ENCODE measurements around the gene NHS.

The NHS gene

GRCh38 chrX:17687648-17688047 is 312.6 kb downstream of the NHS start:
- Histone ChIP-seq H3K4me3 (ENCODE audit: low read depth in 1 of 2, low read length in 2 of 2) (no peak overlapping the region), H3K27ac (ENCODE audit: low read depth, low read length) (no peak overlapping the region), H3K4me1 (ENCODE audit: control insufficient read depth in 1 of 2, insufficient read depth in 2 of 2, low read length in 2 of 2) (no peaks in the 10 kb centered on the region), H3K27me3 (ENCODE audit: control insufficient read depth in 1 of 2, insufficient read depth in 2 of 2, low read length in 2 of 2) (no peaks in the 10 kb centered on the region), H3K36me3 (ENCODE audit: control insufficient read depth in 1 of 2, insufficient read depth in 2 of 2, low read length in 2 of 2) (no peaks in the 10 kb centered on the region), H3K9ac (ENCODE audit: low read depth in 1 of 2, low read length in 2 of 2) (no peak overlapping the region), H3K9me3 (ENCODE audit: control insufficient read depth in 1 of 2, low read length in 2 of 2) (no peaks in the 10 kb centered on the region)

GRCh38 chrX:17689971-17690409 is 315.0 kb downstream of the NHS start:
- no peak overlapping the region for H3K27ac ChIP-seq (ENCODE audit: low read depth, low read length)

GRCh38 chrX:17692709-17693346 is 317.8 kb downstream of the NHS start:
- Histone ChIP-seq H3K4me3 (ENCODE audit: low read depth in 1 of 2, low read length in 2 of 2) (no peak overlapping the region), H3K9me3 (ENCODE audit: control insufficient read depth in 1 of 2, low read length in 2 of 2) (no peaks in the 10 kb centered on the region), H3K27me3 (ENCODE audit: control insufficient read depth in 1 of 2, insufficient read depth in 2 of 2, low read length in 2 of 2) (no peaks in the 10 kb centered on the region), H3K36me3 (ENCODE audit: control insufficient read depth in 1 of 2, insufficient read depth in 2 of 2, low read length in 2 of 2) (no peaks in the 10 kb centered on the region), H3K4me1 (ENCODE audit: control insufficient read depth in 1 of 2, insufficient read depth in 2 of 2, low read length in 2 of 2) (no peaks in the 10 kb centered on the region), H3K27ac (ENCODE audit: low read depth, low read length) (no peak overlapping the region), H3K9ac (ENCODE audit: low read depth in 1 of 2, low read length in 2 of 2) (no peak overlapping the region)

More at GRCh38 chrX:17689971-17690409, 315.0 kb downstream of the NHS start:
- H3K9ac ChIP-seq (ENCODE audit: low read depth in 1 of 2, low read length in 2 of 2): no peak overlapping the region
- H3K9me3 ChIP-seq (ENCODE audit: control insufficient read depth in 1 of 2, low read length in 2 of 2): no peaks in the 10 kb centered on the region
- no peaks in the 10 kb centered on the region for H3K27me3 ChIP-seq (ENCODE audit: control insufficient read depth in 1 of 2, insufficient read depth in 2 of 2, low read length in 2 of 2)
- H3K4me1 ChIP-seq (ENCODE audit: control insufficient read depth in 1 of 2, insufficient read depth in 2 of 2, low read length in 2 of 2): no peaks in the 10 kb centered on the region
- H3K36me3 ChIP-seq (ENCODE audit: control insufficient read depth in 1 of 2, insufficient read depth in 2 of 2, low read length in 2 of 2): no peaks in the 10 kb centered on the region
- H3K4me3 ChIP-seq (ENCODE audit: low read depth in 1 of 2, low read length in 2 of 2): no peak overlapping the region

- Histone ChIP-seq H3K36me3 (ENCODE audit: control insufficient read depth in 1 of 2, insufficient read depth in 2 of 2, low read length in 2 of 2) (no peaks in the 10 kb centered on the region), H3K4me3 (ENCODE audit: low read depth in 1 of 2, low read length in 2 of 2) (no peak overlapping the region), H3K27me3 (ENCODE audit: control insufficient read depth in 1 of 2, insufficient read depth in 2 of 2, low read length in 2 of 2) (no peaks in the 10 kb centered on the region), H3K9ac (ENCODE audit: low read depth in 1 of 2, low read length in 2 of 2) (no peak overlapping the region), H3K27ac (ENCODE audit: low read depth, low read length) (no peak overlapping the region), H3K4me1 (ENCODE audit: control insufficient read depth in 1 of 2, insufficient read depth in 2 of 2, low read length in 2 of 2) (no peaks in the 10 kb centered on the region), H3K9me3 (ENCODE audit: control insufficient read depth in 1 of 2, low read length in 2 of 2) (no peaks in the 10 kb centered on the region)
Measured at GRCh38 chrX:17697191-17697590, 322.2 kb downstream of the NHS start.

- Histone ChIP-seq H3K27me3 (ENCODE audit: control insufficient read depth in 1 of 2, insufficient read depth in 2 of 2, low read length in 2 of 2) (no peaks in the 10 kb centered on the region), H3K4me1 (ENCODE audit: control insufficient read depth in 1 of 2, insufficient read depth in 2 of 2, low read length in 2 of 2) (no peaks in the 10 kb centered on the region), H3K9me3 (ENCODE audit: control insufficient read depth in 1 of 2, low read length in 2 of 2) (no peaks in the 10 kb centered on the region), H3K36me3 (ENCODE audit: control insufficient read depth in 1 of 2, insufficient read depth in 2 of 2, low read length in 2 of 2) (no peaks in the 10 kb centered on the region), H3K4me3 (ENCODE audit: low read depth in 1 of 2, low read length in 2 of 2) (no peak overlapping the region), H3K9ac (ENCODE audit: low read depth in 1 of 2, low read length in 2 of 2) (no peak overlapping the region), H3K27ac (ENCODE audit: low read depth, low read length) (no peak overlapping the region)
Measured at GRCh38 chrX:17700976-17701375, 326.0 kb downstream of the NHS start.

GRCh38 chrX:17703201-17703600 is 328.2 kb downstream of the NHS start:
- H3K36me3 ChIP-seq (ENCODE audit: control insufficient read depth in 1 of 2, insufficient read depth in 2 of 2, low read length in 2 of 2): no peaks in the 10 kb centered on the region
- no peaks in the 10 kb centered on the region for H3K9me3 ChIP-seq (ENCODE audit: control insufficient read depth in 1 of 2, low read length in 2 of 2)
- H3K27ac ChIP-seq (ENCODE audit: low read depth, low read length): no peak overlapping the region

GRCh38 chrX:17705211-17705610 is 330.2 kb downstream of the NHS start:
- Histone ChIP-seq H3K9ac (ENCODE audit: low read depth in 1 of 2, low read length in 2 of 2) (no peak overlapping the region), H3K27ac (ENCODE audit: low read depth, low read length) (no peak overlapping the region), H3K27me3 (ENCODE audit: control insufficient read depth in 1 of 2, insufficient read depth in 2 of 2, low read length in 2 of 2) (no peaks in the 10 kb centered on the region), H3K9me3 (ENCODE audit: control insufficient read depth in 1 of 2, low read length in 2 of 2) (no peaks in the 10 kb centered on the region), H3K4me3 (ENCODE audit: low read depth in 1 of 2, low read length in 2 of 2) (no peak overlapping the region), H3K4me1 (ENCODE audit: control insufficient read depth in 1 of 2, insufficient read depth in 2 of 2, low read length in 2 of 2) (no peaks in the 10 kb centered on the region), H3K36me3 (ENCODE audit: control insufficient read depth in 1 of 2, insufficient read depth in 2 of 2, low read length in 2 of 2) (no peaks in the 10 kb centered on the region)

More at GRCh38 chrX:17703201-17703600, 328.2 kb downstream of the NHS start:
- no peaks in the 10 kb centered on the region for H3K4me1 ChIP-seq (ENCODE audit: control insufficient read depth in 1 of 2, insufficient read depth in 2 of 2, low read length in 2 of 2)
- H3K9ac ChIP-seq (ENCODE audit: low read depth in 1 of 2, low read length in 2 of 2): no peak overlapping the region
- H3K27me3 ChIP-seq (ENCODE audit: control insufficient read depth in 1 of 2, insufficient read depth in 2 of 2, low read length in 2 of 2): no peaks in the 10 kb centered on the region
- no peak overlapping the region for H3K4me3 ChIP-seq (ENCODE audit: low read depth in 1 of 2, low read length in 2 of 2)

- Histone ChIP-seq H3K27me3 (ENCODE audit: control insufficient read depth in 1 of 2, insufficient read depth in 2 of 2, low read length in 2 of 2) (no peaks in the 10 kb centered on the region), H3K9me3 (ENCODE audit: control insufficient read depth in 1 of 2, low read length in 2 of 2) (no peaks in the 10 kb centered on the region), H3K4me3 (ENCODE audit: low read depth in 1 of 2, low read length in 2 of 2) (no peak overlapping the region), H3K4me1 (ENCODE audit: control insufficient read depth in 1 of 2, insufficient read depth in 2 of 2, low read length in 2 of 2) (no peaks in the 10 kb centered on the region), H3K36me3 (ENCODE audit: control insufficient read depth in 1 of 2, insufficient read depth in 2 of 2, low read length in 2 of 2) (no peaks in the 10 kb centered on the region), H3K27ac (ENCODE audit: low read depth, low read length) (no peak overlapping the region), H3K9ac (ENCODE audit: low read depth in 1 of 2, low read length in 2 of 2) (no peak overlapping the region)
Measured at GRCh38 chrX:17706676-17707075, 331.7 kb downstream of the NHS start.

GRCh38 chrX:17707731-17708130 is 332.7 kb downstream of the NHS start:
- no peaks in the 10 kb centered on the region for H3K36me3 ChIP-seq (ENCODE audit: control insufficient read depth in 1 of 2, insufficient read depth in 2 of 2, low read length in 2 of 2)
- H3K27me3 ChIP-seq (ENCODE audit: control insufficient read depth in 1 of 2, insufficient read depth in 2 of 2, low read length in 2 of 2): no peaks in the 10 kb centered on the region
- H3K4me1 ChIP-seq (ENCODE audit: control insufficient read depth in 1 of 2, insufficient read depth in 2 of 2, low read length in 2 of 2): no peaks in the 10 kb centered on the region
- no peak overlapping the region for H3K9ac ChIP-seq (ENCODE audit: low read depth in 1 of 2, low read length in 2 of 2)
- H3K9me3 ChIP-seq (ENCODE audit: control insufficient read depth in 1 of 2, low read length in 2 of 2): no peaks in the 10 kb centered on the region
- H3K4me3 ChIP-seq (ENCODE audit: low read depth in 1 of 2, low read length in 2 of 2): no peak overlapping the region
- H3K27ac ChIP-seq (ENCODE audit: low read depth, low read length): no peak overlapping the region

GRCh38 chrX:17710871-17711301 is 335.9 kb downstream of the NHS start:
- H3K27me3 ChIP-seq (ENCODE audit: control insufficient read depth in 1 of 2, insufficient read depth in 2 of 2, low read length in 2 of 2): no peaks in the 10 kb centered on the region
- no peak overlapping the region for H3K27ac ChIP-seq (ENCODE audit: low read depth, low read length)
- H3K9me3 ChIP-seq (ENCODE audit: control insufficient read depth in 1 of 2, low read length in 2 of 2): no peaks in the 10 kb centered on the region
- no peaks in the 10 kb centered on the region for H3K4me1 ChIP-seq (ENCODE audit: control insufficient read depth in 1 of 2, insufficient read depth in 2 of 2, low read length in 2 of 2)
- no peak overlapping the region for H3K4me3 ChIP-seq (ENCODE audit: low read depth in 1 of 2, low read length in 2 of 2)
- H3K36me3 ChIP-seq (ENCODE audit: control insufficient read depth in 1 of 2, insufficient read depth in 2 of 2, low read length in 2 of 2): no peaks in the 10 kb centered on the region
- no peak overlapping the region for H3K9ac ChIP-seq (ENCODE audit: low read depth in 1 of 2, low read length in 2 of 2)
